Right hindlimb (tissue), 1 donor: ENCODE measurements around the gene ZFP30.
"Not testable (repeated sequence)": the region's sequence is repeated elsewhere in the genome, so short reads cannot be mapped to it uniquely, and the experiment has no call there.

Experiments
- DNase-seq: peaks from one replicate; pipeline ENCODE4 v3.0.0-alpha.2; 2018

Gene ZFP30

DNA sequence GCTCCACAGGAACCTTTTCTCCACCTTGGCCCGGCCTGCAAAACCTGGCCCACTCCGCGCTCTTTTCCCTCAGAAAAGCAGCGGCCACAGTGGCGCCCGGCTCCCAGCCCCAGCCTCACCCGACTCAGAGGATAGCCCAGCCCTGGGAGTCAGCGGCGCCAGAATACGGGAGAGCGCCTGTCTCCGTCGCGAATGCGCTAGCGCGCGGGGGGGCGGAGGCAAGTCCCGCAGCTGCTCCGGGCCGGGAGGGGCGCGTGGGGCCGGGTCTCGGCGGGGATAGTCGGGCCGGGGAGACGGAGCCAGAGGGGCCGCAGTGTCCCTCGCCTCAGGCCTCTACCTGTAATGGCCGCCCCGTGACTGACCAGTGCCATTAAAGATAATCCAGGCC, at the start of gene ZFP30:
TSS of gene ZFP30 (minus strand) at position 165 of the 388 bp plus-strand sequence. CDS start 7,643 bp downstream, outside the sequence.
- DNase-seq = peak; percentile 95

DNA sequence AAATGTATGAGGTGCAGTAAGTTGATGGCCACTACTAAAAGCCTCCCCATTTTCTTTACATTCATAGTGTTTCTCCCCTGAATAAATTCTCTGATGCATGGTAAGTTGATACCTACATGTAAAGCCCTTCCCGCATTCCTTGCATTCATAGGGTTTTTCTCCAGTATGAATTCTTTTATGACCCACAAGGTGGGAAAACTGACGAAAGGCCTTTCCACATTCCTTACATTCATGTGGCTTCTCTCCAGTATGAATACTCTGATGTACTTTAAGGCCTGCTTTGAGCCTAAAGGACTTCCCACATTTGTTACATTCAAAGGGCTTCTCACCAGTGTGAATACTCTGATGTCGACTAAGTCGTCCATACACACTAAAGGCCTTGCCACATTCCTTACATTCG, 43.8 kb upstream of the ZFP30 start:
- DNase-seq = no peak

DNA sequence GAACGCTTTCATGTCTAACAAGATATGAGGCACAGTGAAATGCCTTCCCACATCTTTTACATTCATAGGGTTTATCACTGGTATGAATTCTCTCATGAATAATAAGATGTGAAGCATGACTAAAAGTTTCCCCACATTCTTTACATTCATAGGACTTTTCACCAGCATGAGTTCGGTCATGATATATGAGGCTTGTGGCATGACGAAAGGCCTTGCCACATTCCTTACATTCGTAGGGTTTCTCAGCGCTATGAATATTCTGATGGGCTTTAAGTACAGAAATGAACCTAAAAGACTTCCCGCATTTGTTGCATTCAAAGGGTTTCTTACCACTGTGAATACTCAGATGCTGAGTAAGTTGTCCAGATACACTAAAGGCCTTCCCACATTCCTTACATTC, 43.0 kb upstream of the ZFP30 start:
- DNase-seq = no peak

DNA sequence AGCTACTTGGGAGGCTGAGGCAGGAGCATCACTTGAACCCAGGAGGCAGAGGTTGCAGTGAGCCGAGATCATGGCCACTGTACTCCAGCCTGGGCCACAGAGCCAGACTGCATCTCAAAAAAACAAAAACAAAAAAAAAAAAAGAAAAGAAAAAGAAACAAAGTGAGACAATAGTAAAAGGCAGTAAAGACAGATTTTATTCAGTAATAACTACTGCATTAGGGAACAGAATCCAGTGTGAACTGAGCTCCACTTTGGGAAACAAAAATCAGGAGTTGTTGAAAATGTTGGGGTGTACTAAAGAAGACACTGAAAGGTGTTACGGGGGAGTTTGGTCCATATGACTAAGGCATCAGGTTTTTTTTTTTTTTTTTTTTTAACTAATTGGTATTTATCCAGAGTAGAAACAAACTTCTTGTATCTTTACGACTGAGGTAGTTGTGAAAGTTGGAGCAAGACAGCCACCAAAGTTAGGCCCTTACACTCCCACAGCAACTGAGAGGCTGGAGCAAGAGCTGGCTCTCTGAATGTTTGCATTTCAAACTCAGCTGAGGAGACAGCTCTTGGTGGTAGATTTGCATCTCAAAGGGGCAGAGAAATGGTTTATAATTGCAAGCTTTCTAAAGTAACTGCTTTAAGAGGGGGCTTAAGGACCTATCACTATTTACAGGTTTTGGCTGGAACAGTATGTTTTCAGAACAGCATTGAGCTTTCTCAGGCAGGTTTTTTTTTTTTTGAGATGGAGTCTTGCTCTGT, 40.1 kb upstream of the ZFP30 start:
- DNase-seq = no peak

DNA sequence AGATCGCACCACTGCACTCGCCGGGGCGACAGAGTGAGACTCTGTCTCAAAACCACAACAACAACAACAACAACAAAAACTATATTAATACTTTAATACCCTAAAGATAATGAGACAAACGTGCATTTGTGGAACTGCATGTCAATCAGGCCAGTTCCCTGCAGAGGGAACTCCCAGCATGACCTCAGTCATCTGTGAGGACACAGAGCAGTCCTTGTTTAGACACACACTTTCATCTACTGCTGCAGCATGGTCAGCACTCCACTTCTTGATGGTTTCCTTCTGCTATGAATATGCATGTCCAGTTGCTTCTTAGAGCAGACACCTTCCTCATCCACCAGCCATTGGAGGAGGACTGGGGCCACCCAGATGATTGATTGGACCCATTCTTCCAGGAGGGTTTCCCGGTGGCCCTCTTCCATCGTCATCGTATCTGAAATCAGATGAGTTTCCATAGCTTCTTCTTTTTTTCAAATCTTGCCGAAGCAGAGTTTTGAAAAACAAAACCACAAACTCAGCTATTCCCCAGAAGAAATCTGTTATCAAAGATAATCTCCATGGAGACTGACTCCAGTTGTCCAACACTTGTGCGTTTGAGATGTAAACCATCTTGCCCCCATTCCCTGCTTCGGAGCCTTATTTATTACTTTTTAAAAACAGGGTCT, 37.8 kb upstream of the ZFP30 start:
- no peak for DNase-seq

DNA sequence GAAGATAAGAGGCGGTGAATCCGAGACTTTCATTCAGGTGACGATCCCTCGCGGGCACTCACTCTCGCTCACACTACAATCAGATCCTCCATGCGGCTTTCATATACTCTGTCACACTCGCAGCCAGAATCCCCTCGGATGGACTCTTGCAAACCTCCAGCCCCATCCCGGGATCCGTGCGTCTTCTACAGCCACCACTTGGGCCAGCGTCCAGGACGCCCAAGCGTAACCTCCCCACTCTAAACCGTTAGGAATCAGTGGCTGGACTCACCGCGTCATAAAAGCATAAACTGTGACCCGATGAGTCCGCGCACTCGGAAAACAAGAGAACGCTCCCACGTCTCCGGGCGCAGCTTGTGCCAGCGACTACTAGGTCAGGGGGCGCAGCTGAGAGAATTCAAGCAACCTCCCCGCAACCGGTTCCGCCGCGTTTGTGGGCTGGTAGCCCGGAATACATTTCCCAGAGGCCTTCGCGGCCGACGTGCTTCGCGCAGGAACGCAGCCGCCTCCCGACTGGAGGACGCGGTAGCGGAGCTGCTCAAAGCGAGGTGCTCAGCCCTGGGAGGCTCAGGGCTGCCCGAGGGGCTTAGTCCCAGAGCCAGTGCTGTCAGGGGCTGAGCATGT, 36.7 kb upstream of the ZFP30 start:
- peak; percentile 94 for DNase-seq

DNA sequence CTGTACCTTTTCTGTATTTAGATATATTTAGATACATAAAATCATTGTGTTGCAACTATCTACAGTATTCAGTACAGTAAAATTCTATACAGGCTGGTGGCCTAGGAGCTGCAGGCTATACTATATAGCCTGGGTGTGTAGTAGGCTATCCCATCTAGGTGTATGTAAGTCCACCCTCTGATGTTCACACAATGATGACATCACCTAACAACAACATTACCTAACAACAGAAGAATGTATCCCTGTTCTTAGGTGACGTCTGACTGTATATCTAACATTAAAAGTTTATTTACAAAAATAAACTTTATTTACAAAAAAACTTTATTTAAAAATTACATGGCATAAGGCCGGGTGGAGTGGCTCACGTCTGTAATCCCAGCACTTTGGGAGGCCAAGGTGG, 28.3 kb upstream of the ZFP30 start:
- DNase-seq = no peak

DNA sequence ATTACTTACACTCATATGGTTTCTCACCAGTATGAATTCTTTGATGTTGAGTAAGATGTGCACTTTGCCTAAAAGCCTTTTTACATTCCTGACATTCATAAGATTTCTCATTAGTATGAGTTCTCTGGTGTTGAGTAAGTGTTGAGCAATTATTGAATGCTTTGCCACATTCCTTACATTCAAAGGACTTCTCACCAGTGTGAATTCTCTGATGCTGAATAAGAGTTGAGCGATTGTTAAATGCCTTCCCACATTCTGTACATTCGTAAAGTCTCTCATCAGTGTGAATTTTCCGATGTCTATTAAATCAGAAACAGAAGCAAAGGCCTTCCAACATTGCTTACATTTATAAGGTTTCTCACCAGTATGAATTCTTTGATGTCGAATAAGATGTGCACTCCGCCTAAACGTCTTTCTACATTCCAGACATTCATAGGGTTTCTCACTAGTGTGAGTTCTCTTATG, 14.2 kb upstream of the ZFP30 start:
- DNase-seq = no peak

DNA sequence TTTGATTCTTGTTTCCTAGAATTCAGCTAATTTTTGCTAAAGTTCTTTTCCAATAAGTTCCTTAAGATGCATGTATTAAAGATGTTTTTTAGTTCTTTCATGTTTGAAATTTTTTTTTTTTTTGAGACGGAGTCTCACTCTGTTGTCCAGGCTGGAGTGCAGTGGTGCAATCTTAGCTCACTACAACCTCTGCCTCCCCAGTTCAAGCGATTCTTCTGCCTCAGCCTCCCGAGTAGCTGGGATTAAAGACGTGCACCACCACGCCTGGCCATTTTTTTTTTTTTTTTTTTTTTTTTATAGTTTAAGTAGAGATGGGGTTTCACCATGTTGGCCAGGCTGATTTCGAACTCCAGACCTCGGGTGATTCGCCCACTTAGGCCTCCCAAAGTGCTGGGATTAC, 1.9 kb upstream of the ZFP30 start:
- DNase-seq = not testable (repeated sequence)

DNA sequence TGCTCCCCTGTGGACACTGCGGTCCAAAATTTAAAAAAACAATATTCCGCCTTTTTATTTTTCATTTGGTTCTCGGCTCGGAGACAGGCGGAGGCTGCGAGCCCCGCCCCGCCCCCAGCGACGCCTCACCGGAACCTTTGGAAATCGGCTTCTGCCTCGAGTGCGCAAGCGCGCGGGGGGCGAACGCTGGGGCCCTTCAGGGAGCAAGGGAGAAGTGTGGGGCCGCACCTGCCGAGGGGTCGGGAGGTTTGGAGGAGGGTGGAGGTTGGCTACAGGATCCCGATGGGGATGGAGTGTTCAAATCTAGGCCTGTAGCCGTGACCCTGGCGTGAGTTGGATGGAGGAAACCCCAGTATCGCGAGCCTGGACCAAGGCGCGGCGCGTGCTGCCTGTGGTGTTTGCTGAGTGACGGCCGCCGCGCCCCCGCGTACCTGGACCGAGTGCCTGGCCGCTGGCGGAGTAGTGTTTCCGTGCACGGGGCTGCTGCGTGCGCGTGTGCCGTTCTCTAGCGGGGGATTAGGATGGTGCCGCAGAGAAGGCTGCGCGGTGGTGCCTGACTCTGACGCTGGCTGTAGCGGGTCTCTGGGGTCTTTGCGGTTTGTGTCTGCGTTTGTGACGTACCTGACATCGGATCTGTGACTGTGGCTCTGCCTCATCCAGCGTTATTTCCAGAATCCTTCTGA, 565 bp upstream of the ZFP30 start:
- peak; percentile 90 for DNase-seq

DNA sequence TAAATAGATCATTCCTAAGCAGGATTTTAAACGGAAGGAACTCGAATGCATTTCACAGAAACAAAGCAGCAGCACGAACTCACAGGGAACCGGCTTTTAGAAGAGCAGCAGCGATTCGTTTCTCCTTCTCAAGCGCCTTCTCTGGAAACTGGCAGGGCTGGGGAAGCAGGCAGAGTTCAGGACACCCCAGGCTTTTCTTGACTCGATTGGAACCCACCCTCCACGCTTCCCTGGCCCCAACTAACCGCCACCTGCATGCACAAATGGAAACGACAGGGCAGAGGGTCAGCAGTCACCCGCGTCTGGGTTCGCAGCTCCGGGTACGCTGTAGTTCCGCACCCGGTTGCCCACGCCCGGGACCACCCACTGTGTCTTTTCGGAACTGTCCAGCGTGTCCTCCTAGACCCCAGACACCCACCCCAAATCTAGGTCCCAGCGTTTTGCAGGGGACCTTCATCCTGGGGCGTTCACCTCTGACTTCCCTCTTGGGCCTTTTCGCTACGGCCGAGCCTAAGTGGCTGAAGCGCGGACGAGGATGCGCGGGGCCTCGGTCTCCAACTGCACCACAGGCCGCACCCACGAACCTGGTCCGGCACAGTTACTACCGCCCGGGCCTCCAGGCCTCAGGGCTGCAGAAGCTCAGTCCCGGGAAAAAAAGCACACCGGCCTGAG, 500 bp downstream of the ZFP30 start:
- DNase-seq = no peak

DNA sequence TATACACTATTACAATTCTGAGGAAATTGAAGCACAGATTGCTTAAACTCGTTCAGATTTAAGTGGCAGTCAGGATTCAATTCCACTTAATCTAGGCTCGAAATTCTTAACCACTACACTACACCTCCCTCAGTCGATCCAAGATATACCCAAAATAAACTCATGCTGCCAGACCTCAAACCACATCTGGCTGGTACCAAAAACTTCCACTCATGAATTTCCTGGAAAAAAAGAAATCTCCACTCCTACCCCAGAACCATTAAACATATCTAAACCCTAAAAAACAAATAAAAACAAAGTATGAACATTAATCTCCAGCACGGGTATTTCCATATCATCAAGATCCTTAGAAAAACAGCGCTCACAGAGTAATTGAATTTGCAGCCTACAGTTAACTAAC, 1.1 kb downstream of the ZFP30 start:
- DNase-seq = no peak

DNA sequence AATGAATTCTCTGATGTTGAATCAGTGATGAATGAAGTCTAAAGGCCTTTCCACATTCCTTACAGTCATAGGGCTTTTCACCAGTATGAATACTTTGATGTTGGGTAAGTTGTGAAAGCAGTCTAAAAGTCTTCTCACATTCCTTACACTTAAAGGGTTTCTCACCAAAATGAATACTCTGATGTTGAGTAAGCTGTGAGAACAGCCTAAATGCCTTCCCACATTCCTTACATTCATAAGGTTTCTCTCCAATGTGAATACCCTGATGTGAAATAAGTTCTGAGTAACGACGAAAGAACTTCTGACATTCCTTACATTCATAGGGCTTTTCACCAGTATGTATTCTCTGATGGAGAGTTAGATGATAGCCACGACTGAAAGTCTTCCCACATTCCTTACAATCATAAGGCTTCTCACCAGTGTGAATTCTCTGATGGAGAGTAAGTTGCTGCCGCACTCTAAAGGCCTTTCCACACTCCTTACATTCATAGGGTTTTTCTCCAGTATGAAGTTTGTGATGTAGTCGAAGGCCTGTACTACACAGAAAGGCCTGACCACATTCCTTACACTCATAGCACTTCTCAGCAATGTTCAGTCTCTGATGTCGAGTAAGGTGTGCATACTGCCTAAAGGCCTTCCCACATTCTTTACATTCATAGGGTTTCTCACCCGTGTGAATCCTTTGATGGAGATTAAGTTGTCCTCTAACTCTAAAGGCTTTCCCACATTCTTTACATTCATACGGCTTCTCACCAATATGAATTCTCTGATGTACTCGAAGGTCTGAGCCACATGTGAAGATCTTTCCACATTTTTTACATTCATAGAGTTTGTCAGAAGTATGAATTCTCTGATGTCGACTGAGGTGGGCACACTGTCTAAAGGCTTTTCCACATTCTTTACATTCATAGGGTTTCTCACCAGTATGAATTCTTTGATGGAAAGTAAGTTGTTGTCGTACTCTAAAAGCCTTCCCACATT, 19.9 kb downstream of the ZFP30 start:
- no peak for DNase-seq

DNA sequence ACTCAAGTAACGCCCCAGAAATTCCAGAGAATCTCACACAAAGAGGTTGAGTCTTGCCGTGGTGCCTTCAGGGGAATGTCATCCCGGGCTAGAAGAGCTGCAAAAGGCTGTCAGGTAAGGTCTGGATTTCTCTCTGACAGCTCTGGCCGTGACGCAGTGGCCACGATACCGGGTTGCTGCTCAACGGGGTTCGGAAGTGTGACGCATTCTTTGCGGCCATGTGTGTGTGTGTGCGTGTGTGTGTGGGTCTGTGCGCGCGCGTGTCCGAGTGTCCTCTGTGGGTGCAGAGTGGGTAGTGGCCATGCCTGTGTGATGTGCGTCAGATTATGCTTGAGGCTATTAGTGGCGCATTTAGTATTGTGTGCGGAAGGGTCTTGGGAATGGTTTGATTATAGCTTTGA, 60.3 kb downstream of the ZFP30 start:
- no peak for DNase-seq

DNA sequence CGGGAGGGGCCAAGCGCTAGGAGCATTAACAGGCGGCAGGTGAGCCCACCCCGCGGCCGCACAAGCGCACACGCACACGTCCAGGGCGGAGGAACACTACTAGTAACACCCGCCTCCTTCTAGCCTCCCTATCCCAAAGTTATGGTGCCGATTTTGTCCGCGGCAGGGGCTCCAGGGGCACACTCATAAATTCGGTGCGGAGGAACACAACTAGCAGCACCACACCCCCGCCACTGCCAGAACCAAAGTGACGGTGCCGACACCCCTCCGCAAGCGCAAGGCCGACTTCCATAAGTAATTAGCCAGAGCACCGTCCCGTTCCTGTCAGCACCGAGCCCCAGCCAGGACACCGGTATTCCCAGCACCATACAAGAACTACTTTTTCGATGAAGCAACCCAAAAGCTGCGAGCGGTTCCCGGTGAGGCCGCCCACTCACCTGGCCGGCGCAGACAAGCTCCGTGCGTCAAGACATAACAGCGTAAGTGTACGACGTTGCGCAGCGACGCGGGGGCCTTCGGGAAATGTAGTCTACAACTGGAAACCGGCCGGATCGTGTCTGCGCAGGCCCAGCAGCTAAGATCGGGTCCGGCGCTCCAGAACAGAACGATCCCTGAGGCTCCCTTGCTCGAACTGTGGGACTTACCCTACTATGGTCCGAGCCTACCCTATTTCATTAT, 60.8 kb downstream of the ZFP30 start, which contains the start of the genes ZNF540 and ZNF571:
TSS of gene ZNF540 (plus strand) at position 573 of the 678 bp plus-strand sequence. CDS start 3,572 bp downstream, outside the sequence.
TSS of gene ZNF571 (minus strand) at position 489 of the 678 bp plus-strand sequence. CDS start 8,116 bp downstream, outside the sequence.
- peak; percentile 96 for DNase-seq

DNA sequence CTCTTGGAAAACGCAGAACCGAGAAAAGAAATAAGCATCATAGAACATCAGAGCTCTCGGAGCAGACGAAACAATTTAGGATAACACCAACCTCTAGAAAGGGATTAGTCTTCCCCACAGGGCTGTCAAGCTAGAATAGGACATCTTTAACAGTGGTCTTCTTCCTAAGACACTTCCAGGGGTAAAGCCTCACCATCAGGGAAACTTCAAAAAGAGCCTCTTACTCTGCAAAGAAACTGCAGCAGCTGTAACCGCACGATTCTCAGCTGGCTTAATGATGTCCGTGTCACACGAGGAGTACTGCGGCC, 61.3 kb downstream of the ZFP30 start:
- no peak for DNase-seq

DNA sequence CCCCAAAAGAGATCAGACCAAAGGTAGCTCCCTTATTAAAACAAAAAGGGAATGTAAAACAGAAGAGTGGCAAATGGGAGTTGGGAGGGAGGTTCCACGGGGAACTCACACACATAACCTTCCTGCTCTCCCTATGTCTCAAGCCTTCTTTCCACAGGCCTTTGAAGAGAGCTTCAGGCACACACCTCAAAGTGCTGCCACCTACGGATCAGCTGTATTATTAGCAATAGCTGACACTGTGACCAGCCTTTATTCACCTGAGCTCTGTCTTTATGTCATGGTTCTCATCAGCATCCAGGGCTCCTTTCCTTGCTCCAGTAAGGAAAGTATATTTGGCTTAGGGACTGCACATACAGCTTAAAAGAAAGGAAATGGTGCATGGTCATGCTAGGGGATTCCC, 71.9 kb downstream of the ZFP30 start:
- no peak for DNase-seq

DNA sequence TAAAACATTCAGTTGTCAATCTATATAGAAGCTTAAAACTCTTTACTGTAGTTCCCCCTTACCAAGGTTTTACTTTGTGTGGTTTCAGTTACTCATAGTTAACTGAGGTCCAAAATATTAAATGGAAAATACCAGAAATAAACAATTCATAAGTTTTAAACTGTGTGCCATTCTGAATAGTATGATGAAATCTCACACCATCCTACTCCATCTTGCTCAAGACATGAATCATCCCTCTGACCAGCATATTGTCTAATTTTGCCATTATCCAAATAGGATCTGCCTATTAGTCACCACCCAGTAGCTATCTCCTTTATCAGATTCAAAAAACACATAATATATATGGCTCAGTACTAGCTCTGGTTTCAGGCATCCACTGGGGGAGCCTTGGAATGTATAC, 83.1 kb downstream of the ZFP30 start:
- no peak for DNase-seq

DNA sequence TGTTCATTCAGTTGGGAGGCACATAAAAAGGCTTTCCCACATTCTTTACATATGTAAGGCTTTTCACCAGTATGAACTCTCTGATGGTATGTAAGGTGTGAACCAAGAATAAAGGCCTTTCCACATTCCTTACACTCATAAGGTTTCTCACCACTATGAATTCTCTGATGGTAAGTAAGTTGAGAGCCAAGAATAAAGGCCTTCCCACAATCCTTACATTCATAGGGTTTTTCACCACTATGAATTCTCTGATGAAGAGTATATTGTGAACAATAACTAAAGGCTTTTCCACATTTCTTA, 89.9 kb downstream of the ZFP30 start:
- DNase-seq = no peak

DNA sequence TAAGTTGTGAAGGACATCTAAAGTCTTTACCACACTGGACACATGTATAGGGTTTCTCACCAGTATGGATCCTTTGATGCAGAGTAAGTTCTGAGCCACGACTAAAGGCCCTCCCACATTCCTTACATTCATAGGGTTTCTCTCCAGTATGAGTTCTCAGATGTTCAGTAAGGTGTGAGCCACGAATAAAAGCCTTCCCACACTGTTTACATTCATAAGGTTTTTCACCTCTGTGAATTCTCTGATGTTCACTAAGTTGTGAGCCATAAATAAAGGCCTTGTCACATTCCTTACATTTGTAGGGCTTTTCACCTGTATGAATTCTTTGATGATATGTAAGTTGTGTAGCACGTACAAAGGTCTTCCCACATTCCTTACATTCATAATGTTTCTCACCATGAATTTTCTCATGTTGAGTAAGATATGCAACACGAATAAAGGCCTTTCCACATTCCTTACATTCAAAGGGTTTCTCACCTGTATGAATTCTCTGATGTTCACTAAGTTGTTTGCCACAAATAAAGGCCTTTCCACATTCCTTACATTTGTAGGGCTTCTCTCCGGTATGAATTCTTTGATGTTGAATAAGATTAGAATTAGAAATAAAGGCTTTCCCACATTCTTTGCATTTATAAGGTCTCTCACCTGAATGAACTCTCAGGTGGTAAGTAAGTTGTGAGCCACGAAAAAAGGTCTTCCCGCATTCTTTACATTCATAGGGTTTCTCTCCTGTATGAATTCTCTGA, 90.5 kb downstream of the ZFP30 start:
- no peak for DNase-seq
